SK-N-MC (cell line): ENCODE measurements around the gene UIMC1.

Experiments
- EZH2 ChIP-seq: fragments of 200-600 bp; sonication (generic); IDR thresholded peaks from one replicate; pipeline ENCODE4 v1.6.1; 2017; ENCODE audit warnings: antibody characterized with exemption
- FOXP2 ChIP-seq: optimal IDR thresholded peaks from 2 replicates; pipeline ENCODE3; 2011; ENCODE audit warnings: mild to moderate bottlenecking, moderate library complexity; ENCODE audit not compliant: insufficient read depth; ENCODE audit errors: extremely low read length, control extremely low read depth
- POLR2AphosphoS5 ChIP-seq: IDR thresholded peaks from 2 replicates; pipeline ENCODE4 v1.6.1; 2012; ENCODE audit warnings: mild to moderate bottlenecking, low read depth, low read length, borderline replicate concordance

DNA sequence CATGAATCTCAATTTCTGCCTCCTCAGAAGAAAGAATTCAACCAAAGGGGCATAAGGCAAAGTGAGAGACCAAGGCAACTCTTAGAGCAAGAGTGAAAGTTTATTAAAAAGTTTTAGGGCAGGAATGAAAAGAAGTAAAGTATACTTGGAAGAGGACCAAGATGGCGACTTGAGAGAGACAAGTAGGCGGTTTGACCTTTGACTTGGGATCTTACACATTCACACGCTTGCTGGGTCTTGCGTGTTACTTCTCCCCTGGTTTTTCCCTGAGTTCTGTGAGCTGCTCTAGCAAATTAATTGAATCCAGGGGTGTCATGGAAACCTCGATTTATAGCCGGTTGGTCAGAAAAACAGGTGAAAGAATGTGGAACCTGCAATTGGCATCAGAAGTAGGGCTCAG lies 22.9 kb upstream of the UIMC1 start:
- TF ChIP-seq EZH2 (no peak), POLR2AphosphoS5 (no peak), FOXP2 (no peak)
